ENCODE data around the gene SCT.

Gene SCT

GRCh38 chr11:609341-609811 lies 17.6 kb downstream of the SCT start:
- DNase-seq: no peak

GRCh38 chr11:608791-609251 lies 18.2 kb downstream of the SCT start:
- DNase-seq: no peak

- no peak for DNase-seq
These were observed 18.9 kb downstream of the SCT start for GRCh38 chr11:607971-608659.

- DNase-seq: no peak
These were observed 19.8 kb downstream of the SCT start for GRCh38 chr11:607020-607780.

GRCh38 chr11:606245-606644 lies 20.7 kb downstream of the SCT start:
- peak; percentile 36 for DNase-seq

GRCh38 chr11:605286-606129 lies 21.5 kb downstream of the SCT start:
- no peak for DNase-seq

GRCh38 chr11:603154-603553 lies 23.8 kb downstream of the SCT start:
- DNase-seq: no peak

- no peak for DNase-seq
These were observed 25.3 kb downstream of the SCT start for GRCh38 chr11:601573-602245.

- DNase-seq: no peak
These were observed 28.8 kb downstream of the SCT start for GRCh38 chr11:598005-598680.

GRCh38 chr11:597166-597725 lies 29.7 kb downstream of the SCT start:
- no peak for DNase-seq

GRCh38 chr11:596374-596773 lies 30.6 kb downstream of the SCT start:
- no peak for DNase-seq

- DNase-seq: no peak
These were observed 31.6 kb downstream of the SCT start for GRCh38 chr11:595400-595799.

GRCh38 chr11:593347-593746 lies 33.6 kb downstream of the SCT start:
- no peak for DNase-seq

- no peak for DNase-seq
These were observed 34.1 kb downstream of the SCT start for GRCh38 chr11:592918-593317.

- no peak for DNase-seq
These were observed 34.5 kb downstream of the SCT start for GRCh38 chr11:592501-592900.

- DNase-seq: no peak
These were observed 36.0 kb downstream of the SCT start for GRCh38 chr11:590997-591396.

- DNase-seq: no peak
These were observed 37.2 kb downstream of the SCT start for GRCh38 chr11:589798-590197.

- no peak for DNase-seq
These were observed 39.0 kb downstream of the SCT start for GRCh38 chr11:587978-588380.

GRCh38 chr11:587546-587945 lies 39.4 kb downstream of the SCT start:
- DNase-seq: no peak

GRCh38 chr11:586376-587316 lies 40.3 kb downstream of the SCT start:
- no peak for DNase-seq

- no peak for DNase-seq
These were observed 42.7 kb downstream of the SCT start for GRCh38 chr11:584287-584686.
